ENCODE measurements around the gene LIPA.

GRCh38 chr10:89182894-89183293 lies 68.7 kb downstream of the LIPA start:
- TF ChIP-seq CTCF (IDR thresholded peaks at IDR 0.05) (no peak), POLR2A (IDR thresholded peaks at IDR 0.05) (no peak)

Measured in body of pancreas (tissue), 4 donors.